GM12875 (cell line): ENCODE results near the gene TMIGD3.
"Not testable (repeated sequence)": the region's sequence is repeated elsewhere in the genome, so short reads cannot be mapped to it uniquely, and the experiment has no call there.

Experiments
- H3K4me3 ChIP-seq: one replicate; pipeline ENCODE4 v1.5.1; 2011; ENCODE audit warnings: low read depth, low read length, control low read depth
- TF ChIP-seq, protein P1 (sequence below): IDR thresholded peaks from 2 replicates; pipeline ENCODE4 v1.5.1; 2011; ENCODE audit warnings: low read depth, mild to moderate bottlenecking, control low read depth, inconsistent platforms, low read length, moderate library complexity, borderline replicate concordance; ENCODE audit not compliant: insufficient read depth

The TMIGD3 gene

DNA sequence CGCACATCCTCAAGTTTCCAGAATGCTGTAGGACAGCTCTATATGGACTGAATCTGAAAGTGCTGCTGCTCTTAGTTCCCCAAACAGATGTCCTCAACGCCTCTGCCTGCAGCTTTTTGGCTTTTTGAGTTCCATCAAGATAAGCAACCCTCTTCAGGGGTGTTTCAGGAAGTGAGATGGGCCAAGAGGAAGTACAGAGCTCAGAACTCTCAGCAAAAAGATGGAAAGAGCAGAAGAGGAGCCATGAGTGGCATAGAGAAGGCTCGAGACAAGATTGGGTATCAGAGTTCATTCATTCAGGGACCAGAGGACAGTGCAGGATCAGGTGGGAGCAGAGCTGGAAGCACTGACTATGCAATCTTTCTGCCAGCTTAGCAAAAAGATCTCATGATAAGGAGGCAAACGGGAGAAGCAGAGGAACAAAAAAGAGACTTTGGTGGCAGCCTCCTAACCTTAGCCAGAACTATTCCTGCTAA lies at the start of gene TMIGD3, which contains the start of gene ADORA3:
TMIGD3 (minus strand) TSS at position 49 of the 476 bp plus-strand sequence. CDS start 279 bp downstream, outside the sequence.
ADORA3 (minus strand) TSS at position 49 of the 476 bp plus-strand sequence. CDS start 279 bp downstream, outside the sequence.
- TF ChIP-seq, protein P1, sequence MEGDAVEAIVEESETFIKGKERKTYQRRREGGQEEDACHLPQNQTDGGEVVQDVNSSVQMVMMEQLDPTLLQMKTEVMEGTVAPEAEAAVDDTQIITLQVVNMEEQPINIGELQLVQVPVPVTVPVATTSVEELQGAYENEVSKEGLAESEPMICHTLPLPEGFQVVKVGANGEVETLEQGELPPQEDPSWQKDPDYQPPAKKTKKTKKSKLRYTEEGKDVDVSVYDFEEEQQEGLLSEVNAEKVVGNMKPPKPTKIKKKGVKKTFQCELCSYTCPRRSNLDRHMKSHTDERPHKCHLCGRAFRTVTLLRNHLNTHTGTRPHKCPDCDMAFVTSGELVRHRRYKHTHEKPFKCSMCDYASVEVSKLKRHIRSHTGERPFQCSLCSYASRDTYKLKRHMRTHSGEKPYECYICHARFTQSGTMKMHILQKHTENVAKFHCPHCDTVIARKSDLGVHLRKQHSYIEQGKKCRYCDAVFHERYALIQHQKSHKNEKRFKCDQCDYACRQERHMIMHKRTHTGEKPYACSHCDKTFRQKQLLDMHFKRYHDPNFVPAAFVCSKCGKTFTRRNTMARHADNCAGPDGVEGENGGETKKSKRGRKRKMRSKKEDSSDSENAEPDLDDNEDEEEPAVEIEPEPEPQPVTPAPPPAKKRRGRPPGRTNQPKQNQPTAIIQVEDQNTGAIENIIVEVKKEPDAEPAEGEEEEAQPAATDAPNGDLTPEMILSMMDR = no peak
- peak within 1 kb of the TSS; percentile 17 for H3K4me3 ChIP-seq

DNA sequence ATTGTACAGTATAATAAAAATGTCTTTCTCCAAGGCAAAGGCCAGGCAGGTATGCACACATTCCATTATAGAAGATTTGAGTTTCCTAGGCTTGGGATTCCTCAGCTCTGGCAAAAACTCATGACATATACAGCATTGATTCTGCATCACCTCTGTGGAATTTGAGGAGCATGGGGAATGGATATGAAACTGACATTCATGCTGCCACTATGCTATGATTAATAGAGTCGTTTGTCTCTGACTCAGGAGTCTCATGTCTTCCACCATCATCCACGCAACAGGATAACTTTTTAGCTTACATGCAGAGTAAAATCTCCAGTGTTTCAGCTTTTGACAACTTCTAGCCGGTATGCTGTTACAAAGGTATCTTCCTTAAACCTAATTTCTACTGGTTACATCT lies 49.8 kb upstream of the TMIGD3 start:
- H3K4me3 ChIP-seq = no peak overlapping the region
- TF ChIP-seq, protein P1 = no peak

DNA sequence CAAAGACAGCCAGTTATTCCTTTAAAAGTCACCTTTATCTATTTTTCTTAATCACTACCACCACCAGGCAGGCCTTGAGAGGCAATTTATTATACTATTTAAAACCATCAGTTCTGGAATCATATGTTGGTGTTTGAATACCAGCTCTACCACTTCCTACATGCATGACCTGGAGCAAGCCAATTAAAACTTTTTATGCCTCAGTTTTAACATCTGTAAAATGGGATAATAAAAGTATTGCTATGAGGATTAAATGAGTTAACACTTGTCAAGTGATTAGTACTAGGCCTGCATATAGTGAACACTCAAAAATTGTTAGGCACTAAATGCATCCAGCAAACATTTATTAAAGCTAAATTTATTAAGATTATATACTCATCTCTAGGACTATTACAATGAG lies 49.2 kb upstream of the TMIGD3 start:
- H3K4me3 ChIP-seq = no peak overlapping the region
- TF ChIP-seq, protein P1 = no peak

DNA sequence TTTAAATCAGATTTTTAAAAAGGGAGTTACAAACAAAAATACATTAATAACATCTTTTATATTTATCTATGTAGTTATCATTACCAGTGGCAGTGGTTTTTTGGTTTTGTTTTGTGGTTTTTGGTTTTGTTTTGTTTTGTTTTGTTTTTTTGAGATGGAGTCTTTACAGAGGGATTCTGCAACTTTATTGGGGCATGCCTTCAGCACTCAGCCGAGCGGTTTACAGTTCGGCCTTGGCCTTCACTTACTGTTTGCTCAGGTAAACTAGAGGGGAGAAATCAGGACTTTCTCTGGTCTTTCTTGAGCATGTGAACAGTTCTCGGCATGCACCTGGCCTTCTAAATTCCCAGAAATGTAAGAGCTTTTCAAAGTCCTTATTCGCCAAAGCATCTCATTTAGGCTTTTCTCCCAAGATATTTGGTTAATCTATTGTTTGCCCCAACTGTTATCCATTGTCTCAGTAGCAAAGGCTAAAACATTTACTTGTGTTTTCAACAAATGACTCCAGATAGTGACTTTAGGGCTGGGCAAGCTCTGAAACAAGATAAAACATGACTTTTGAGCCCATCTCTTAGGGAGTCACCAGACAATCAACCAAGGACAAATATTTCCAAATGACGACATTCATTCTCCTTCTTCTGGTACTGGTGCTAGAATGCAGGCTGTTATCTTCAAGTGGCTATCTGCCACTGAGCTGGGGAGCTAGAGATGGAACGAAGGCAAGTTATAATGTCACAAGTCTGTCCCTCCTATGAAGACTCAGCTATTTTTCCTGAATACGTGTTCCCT lies 48.4 kb upstream of the TMIGD3 start:
- no peak overlapping the region for H3K4me3 ChIP-seq
- TF ChIP-seq, protein P1 = no peak

DNA sequence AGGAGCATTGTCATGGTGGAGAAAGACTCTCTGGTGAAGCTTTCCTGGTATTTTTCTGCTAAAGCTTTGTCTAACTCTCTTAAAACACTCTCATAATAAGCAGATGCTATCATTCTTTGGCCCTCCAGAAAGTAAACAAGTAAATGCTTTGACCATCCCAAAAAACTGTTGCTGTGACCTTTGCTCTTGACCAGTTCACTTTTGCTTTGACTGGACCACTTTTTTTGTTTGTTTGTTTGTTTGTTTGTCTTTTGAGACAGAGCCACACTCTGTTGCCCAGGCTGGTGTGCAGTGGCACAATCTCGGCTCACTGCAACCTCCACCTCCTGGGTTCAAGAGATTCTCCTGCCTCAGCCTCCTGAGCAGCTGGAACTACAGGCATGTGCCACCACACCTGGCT lies 44.4 kb upstream of the TMIGD3 start:
- H3K4me3 ChIP-seq = not testable (repeated sequence)

DNA sequence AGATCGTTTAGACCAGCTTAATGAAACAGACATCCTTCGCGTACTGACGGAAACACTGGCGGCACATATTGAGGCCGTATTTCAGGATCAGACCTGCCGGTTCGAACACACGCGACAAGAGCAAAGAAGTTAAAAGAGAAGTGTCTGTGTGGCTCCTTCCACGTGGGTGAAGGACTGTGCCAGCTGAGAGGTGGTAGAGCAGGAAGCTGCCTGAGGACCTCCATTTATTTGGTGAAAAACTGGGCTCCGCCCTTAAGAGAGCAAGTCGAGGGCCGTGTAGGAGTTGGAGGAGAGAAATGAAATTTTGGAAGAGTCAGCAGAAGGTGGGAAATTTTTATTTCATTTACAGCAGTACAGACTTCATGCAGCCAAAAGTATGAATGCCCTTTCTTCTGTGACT lies 38.8 kb upstream of the TMIGD3 start:
- TF ChIP-seq, protein P1 = no peak
- H3K4me3 ChIP-seq = no peak overlapping the region

DNA sequence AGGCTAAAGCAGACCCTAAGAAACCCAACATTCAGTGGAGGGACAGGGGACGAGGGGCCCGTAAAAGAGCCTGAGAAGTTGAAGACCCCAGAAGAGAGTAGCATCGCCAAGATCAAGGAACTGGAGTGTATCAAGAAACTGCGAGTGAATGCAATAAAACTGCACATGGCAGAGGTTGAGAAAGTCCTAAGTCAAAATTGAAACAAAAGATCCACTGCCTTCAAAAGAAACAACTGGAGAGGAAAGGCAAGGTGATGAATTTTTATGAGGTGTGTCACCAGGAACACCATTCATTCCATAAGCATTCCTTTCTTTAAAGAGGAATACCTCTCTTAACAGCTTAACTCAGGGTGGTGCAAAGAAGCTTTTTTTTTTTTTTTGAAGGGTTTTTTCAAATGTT lies 38.3 kb upstream of the TMIGD3 start:
- TF ChIP-seq, protein P1 = no peak
- H3K4me3 ChIP-seq = no peak overlapping the region
